ENCODE measurements around the gene STAT5B. TPM values are rescaled to one million over a fixed set of nuclear protein-coding genes. Genes with fewer than 3 reads are reported as not detected.

Gene STAT5B
- total RNA-seq = 25.6 and 26.3 TPM in 2 replicates

DNA sequence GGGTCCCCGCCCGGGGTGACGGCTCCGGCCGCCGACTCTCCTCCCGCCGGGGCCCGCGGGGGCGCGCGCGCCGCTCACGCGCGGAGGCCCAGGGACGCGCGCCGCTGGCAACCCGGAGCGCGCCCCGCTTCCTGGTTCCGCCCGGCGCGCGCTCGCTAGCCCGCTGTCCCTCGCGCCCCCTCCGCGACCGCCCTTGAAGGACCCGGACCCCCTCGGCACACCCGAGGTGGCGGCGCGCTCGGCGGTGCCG, at the start of gene STAT5B:
Gene STAT5B, minus strand, starts transcription at position 33 of the 250 bp plus-strand sequence. CDS start 44,264 bp downstream, outside the sequence.

DNA sequence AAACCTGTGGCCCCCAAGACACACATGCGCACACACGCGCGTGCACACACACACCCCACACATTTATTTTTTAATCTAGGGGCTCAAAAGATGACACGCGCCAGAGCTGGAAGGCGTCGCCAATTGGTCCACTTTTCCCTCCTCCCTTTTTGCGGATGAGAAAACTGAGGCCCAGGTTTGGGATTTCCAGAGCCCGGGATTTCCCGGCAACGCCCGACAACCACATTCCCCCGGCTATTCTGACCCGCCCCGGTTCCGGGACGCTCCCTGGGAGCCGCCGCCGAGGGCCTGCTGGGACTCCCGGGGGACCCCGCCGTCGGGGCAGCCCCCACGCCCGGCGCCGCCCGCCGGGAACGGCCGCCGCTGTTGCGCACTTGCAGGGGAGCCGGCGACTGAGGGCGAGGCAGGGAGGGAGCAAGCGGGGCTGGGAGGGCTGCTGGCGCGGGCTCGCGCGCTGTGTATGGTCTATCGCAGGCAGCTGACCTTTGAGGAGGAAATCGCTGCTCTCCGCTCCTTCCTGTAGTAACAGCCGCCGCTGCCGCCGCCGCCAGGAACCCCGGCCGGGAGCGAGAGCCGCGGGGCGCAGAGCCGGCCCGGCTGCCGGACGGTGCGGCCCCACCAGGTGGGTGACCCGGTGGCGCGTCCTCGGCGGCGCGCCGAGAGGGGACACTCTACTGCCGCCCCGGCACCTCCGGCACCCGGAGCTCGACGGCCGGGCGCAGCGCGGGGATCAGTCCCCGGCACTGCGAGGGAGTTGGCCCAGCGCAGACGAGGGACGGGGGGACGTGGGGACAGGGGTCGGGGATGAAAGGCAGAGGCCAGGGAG, 12.0 kb upstream of the STAT5B start, which contains the start of gene STAT5A:
Gene STAT5A, plus strand, starts transcription at position 522 of the 826 bp plus-strand sequence. CDS start 914 bp downstream, outside the sequence.

GRCh38 chr17:42193969-42194899, 82.0 kb downstream of the STAT5B start, which contains the start of gene GHDC:
Gene GHDC (minus strand): TSS chr17:42194494. CDS start chr17:42193581, 913 bp downstream.

GRCh38 chr17:42184713-42185620, 91.2 kb downstream of the STAT5B start, which contains the start of gene HCRT:
Gene HCRT (minus strand): TSS chr17:42185452. CDS start chr17:42185365, 87 bp downstream.

DNA sequence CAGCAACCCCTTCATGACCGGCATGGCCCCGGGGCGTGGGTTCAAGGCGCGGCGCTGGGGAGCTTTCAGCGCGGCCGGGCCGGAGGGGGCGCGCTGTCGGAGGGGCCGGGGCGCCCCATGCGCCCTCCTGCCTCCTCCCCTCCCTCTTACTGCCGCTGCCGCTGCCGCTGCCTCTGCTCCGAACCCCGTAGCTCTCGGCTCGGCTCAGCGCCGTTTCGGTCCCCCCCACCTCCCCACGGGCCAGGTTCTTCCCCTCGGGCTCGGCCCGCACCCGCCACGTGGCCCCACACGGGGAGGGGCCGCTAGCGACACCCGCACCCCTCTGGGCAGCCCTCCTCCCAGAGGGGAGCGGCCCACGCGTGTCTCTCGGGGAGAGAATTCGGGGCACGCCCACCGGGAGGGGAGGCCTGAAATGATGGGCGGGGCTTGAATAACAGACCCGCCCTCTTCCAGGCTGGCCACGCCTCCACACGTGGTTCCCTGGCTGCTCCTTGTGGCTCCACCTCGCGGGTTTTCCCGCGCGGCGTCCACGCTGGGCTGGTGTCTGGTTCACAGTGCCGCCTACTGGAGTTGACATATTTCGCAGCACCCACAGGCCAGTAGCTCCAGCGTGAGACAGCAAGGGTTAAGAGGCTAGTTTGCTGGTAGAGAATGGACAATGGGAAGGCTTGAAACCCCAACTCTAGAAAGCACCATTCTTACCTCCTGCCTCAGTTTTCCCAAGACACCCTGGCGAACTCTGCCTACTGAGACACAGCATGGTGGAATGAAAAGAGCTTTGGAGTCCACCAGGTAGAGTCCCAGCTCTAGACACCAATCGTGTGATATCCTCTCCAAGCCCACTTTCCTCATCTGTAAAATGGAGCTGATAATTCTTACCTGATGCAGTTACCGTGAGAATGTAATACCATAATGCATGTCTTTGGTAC, 95.0 kb downstream of the STAT5B start, which contains the start of gene KCNH4:
Gene KCNH4, minus strand, starts transcription at position 221 of the 929 bp plus-strand sequence. Its CDS starts 197 bp downstream, at position 24.

Other genes with a start within 250 kb of the STAT5B start
- 0.19 TPM in 1 of 2 replicates, not detected in the other for gene C17orf113, start 225.8 kb downstream of the STAT5B start, total RNA-seq
- not detected in 2 replicates for gene ZNF385C, start 177.9 kb downstream of the STAT5B start, total RNA-seq
- 10.2 and 11.9 TPM in 2 replicates for gene DHX58, start 163.7 kb downstream of the STAT5B start, total RNA-seq
- gene KAT2A, start 155.0 kb downstream of the STAT5B start, total RNA-seq = 13.4 and 14.2 TPM in 2 replicates
- not detected in 2 replicates for gene HSPB9, start 153.6 kb downstream of the STAT5B start, total RNA-seq
- gene RAB5C, start 121.4 kb downstream of the STAT5B start, total RNA-seq = 76.3 and 89.0 TPM in 2 replicates
- gene KCNH4, start 95.2 kb downstream of the STAT5B start, total RNA-seq = not detected in 2 replicates
- not detected in 2 replicates for gene HCRT, start 90.9 kb downstream of the STAT5B start, total RNA-seq
- gene GHDC, start 81.9 kb downstream of the STAT5B start, total RNA-seq = 23.5 and 24.0 TPM in 2 replicates
- 44.9 and 58.9 TPM in 2 replicates for gene STAT5A, start 12.1 kb upstream of the STAT5B start, total RNA-seq
- 168 and 187 TPM in 2 replicates for gene STAT3, start 112.1 kb upstream of the STAT5B start, total RNA-seq
- 527 and 577 TPM in 2 replicates for gene CAVIN1, start 146.9 kb upstream of the STAT5B start, total RNA-seq
- 12.5 and 28.2 TPM in 2 replicates for gene ATP6V0A1, start 182.5 kb upstream of the STAT5B start, total RNA-seq